GM23248 (cell line): ENCODE results near the gene RALA.

ENCODE experiments used
- EZH2 ChIP-seq: fragments of 200-600 bp; sonication (generic); IDR thresholded peaks from 2 replicates; pipeline ENCODE4 v1.6.1; 2018; ENCODE audit warnings: antibody characterized with exemption, mild to moderate bottlenecking; ENCODE audit not compliant: insufficient read depth, poor library complexity, severe bottlenecking
- EZH2phosphoT487 ChIP-seq: fragments of 200-600 bp; sonication (generic); IDR thresholded peaks from 2 replicates; pipeline ENCODE4 v1.6.1; 2018; ENCODE audit warnings: antibody characterized with exemption, moderate library complexity, mild to moderate bottlenecking, low read depth; ENCODE audit not compliant: insufficient read depth

- TF ChIP-seq EZH2: no peak
- no peak for TF ChIP-seq EZH2phosphoT487
These were observed 85.7 kb downstream of the RALA start for GRCh38 chr7:39709029-39709428.
